ENCODE results near the gene CNOT2. TPM values are rescaled to one million over a fixed set of nuclear protein-coding genes. Genes with fewer than 3 reads are reported as not detected.

CNOT2 gene
- total RNA-seq, 1 experiment from 2014 or later = 85.4 TPM

DNA sequence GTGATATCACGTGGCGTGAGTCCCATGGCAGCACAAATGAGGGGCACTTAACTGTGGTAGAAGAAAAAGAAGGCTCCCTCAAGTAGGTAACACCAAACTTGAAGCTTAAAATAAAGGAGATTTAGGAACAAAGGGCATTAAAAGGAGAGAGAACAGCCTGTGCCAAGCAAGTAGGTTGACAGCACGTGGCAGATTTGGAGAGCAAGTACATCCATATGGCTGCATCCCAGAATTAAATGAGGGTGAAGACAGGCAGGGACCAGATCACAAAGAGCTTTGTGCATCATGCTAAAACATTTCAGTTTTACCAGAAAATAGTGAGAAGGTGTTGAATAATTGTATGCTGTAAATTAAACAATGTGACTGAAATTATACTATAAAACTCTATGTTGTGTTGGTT is 155.6 kb downstream of the CNOT2 start:
- H3K4me1 ChIP-seq (replicated peaks; ENCODE audit: insufficient read depth) = peaks cover 1% of the 10 kb centered on the region; the same call in 1 of the 2 replicates
- H3K79me2 ChIP-seq (ENCODE audit: low read depth) = no peaks in the 10 kb centered on the region
- BruUV-seq (replicated peaks) = no TSS peak
- H2AFZ ChIP-seq = no peak overlapping the region
- no peaks in the 10 kb centered on the region for H3K27me3 ChIP-seq (ENCODE audit: insufficient read depth, low read depth)
- ChIA-PET CTCF (no interaction called here), POLR2A (ENCODE audit: unreplicated experiment) (no interaction called here)
- no peak for DNase-seq
- intact Hi-C loops (cut with micrococcal nuclease; ENCODE audit: unreplicated experiment) = no loop called here
- H3K36me3 ChIP-seq (ENCODE audit: low read depth) = no peaks in the 10 kb centered on the region
- no peaks in the 10 kb centered on the region for H3K9me2 ChIP-seq (ENCODE audit: insufficient read depth)
- no peak for TF ChIP-seq EZH2 (IDR thresholded peaks at IDR 0.05; ENCODE audit: low read depth)
- TF ChIP-seq, protein P1, sequence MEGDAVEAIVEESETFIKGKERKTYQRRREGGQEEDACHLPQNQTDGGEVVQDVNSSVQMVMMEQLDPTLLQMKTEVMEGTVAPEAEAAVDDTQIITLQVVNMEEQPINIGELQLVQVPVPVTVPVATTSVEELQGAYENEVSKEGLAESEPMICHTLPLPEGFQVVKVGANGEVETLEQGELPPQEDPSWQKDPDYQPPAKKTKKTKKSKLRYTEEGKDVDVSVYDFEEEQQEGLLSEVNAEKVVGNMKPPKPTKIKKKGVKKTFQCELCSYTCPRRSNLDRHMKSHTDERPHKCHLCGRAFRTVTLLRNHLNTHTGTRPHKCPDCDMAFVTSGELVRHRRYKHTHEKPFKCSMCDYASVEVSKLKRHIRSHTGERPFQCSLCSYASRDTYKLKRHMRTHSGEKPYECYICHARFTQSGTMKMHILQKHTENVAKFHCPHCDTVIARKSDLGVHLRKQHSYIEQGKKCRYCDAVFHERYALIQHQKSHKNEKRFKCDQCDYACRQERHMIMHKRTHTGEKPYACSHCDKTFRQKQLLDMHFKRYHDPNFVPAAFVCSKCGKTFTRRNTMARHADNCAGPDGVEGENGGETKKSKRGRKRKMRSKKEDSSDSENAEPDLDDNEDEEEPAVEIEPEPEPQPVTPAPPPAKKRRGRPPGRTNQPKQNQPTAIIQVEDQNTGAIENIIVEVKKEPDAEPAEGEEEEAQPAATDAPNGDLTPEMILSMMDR (conservative IDR thresholded peaks at IDR 0.05) = no peak
- no peaks in the 10 kb centered on the region for H4K20me1 ChIP-seq (ENCODE audit: insufficient read depth)
- no peak overlapping the region for H3K4me2 ChIP-seq
- H3K4me3 ChIP-seq = no peak overlapping the region
- H3K27ac ChIP-seq = no peak overlapping the region
- no peaks in the 10 kb centered on the region for H3K9me3 ChIP-seq (ENCODE audit: insufficient read depth, low read depth)
- no peaks in the 10 kb centered on the region for H3F3A ChIP-seq (ENCODE audit: insufficient read depth, low read depth)

DNA sequence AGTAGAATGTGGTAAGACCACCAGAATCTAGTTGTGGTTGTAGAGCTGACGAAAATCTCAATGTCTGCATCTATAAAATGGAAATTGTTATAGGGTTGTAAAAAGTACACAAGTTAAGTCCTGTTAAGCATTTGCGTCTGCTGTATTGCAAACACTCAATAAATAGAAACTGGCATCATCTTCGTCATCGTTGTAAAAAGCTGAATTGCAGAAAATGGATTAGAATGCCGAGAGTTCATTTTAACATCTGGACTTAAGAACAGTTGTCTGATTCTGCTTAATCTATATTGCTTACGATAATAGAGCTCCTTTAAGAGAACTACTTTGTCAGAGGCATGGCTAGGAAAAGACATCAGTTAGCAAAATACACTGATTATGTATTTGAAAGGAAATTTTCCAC is 156.1 kb downstream of the CNOT2 start:
- Histone ChIP-seq H3K9me2 (ENCODE audit: insufficient read depth) (no peaks in the 10 kb centered on the region), H3K36me3 (ENCODE audit: low read depth) (no peaks in the 10 kb centered on the region), H3K4me3 (no peak overlapping the region), H3K9me3 (ENCODE audit: insufficient read depth, low read depth) (no peaks in the 10 kb centered on the region), H4K20me1 (ENCODE audit: insufficient read depth) (no peaks in the 10 kb centered on the region), H3K4me2 (no peak overlapping the region), H2AFZ (no peak overlapping the region), H3K27me3 (ENCODE audit: insufficient read depth, low read depth) (no peaks in the 10 kb centered on the region), H3K4me1 (replicated peaks; ENCODE audit: insufficient read depth) (no peaks in the 10 kb centered on the region), H3F3A (ENCODE audit: insufficient read depth, low read depth) (no peaks in the 10 kb centered on the region), H3K79me2 (ENCODE audit: low read depth) (no peaks in the 10 kb centered on the region), H3K27ac (no peak overlapping the region)
- no peak for DNase-seq
- intact Hi-C loops (cut with micrococcal nuclease; ENCODE audit: unreplicated experiment) = no loop called here
- CTCF ChIA-PET = no interaction called here
- no TSS peak for BruUV-seq (replicated peaks)
- TF ChIP-seq, protein P1 (conservative IDR thresholded peaks at IDR 0.05) = no peak
- no peak for TF ChIP-seq EZH2 (IDR thresholded peaks at IDR 0.05; ENCODE audit: low read depth)
- POLR2A ChIA-PET (ENCODE audit: unreplicated experiment) = no interaction called here

DNA sequence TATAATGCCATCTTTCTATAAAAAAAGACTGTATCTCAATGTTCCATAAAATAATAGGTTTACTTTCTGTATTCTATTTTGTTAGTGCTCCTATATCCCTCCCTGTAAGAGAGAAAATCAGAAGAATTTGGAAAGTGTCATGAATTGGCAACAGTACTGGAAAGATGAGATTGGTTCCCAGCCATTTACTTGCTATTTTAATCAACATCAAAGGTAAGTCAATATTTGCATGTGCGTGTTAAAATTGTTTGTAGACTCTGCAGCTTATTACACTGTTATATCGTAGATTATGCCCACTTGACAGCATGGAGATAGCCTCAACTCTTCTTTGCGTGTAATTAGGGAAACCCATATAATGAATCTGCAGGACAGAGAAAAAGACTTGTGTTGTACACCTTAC is 156.9 kb downstream of the CNOT2 start:
- no peaks in the 10 kb centered on the region for H3K9me2 ChIP-seq (ENCODE audit: insufficient read depth)
- no peak overlapping the region for H3K4me2 ChIP-seq
- no peaks in the 10 kb centered on the region for H3K4me1 ChIP-seq (replicated peaks; ENCODE audit: insufficient read depth)
- no peaks in the 10 kb centered on the region for H3K27me3 ChIP-seq (ENCODE audit: insufficient read depth, low read depth)
- H3K79me2 ChIP-seq (ENCODE audit: low read depth) = no peaks in the 10 kb centered on the region
- POLR2A ChIA-PET (ENCODE audit: unreplicated experiment) = no interaction called here
- no peaks in the 10 kb centered on the region for H3K9me3 ChIP-seq (ENCODE audit: insufficient read depth, low read depth)
- intact Hi-C loops (cut with micrococcal nuclease; ENCODE audit: unreplicated experiment) = no loop called here
- no peaks in the 10 kb centered on the region for H4K20me1 ChIP-seq (ENCODE audit: insufficient read depth)
- no peak for DNase-seq
- CTCF ChIA-PET = no interaction called here
- no peak overlapping the region for H3K4me3 ChIP-seq
- no peaks in the 10 kb centered on the region for H3F3A ChIP-seq (ENCODE audit: insufficient read depth, low read depth)
- TF ChIP-seq, protein P1 (conservative IDR thresholded peaks at IDR 0.05) = no peak
- TF ChIP-seq EZH2 (IDR thresholded peaks at IDR 0.05; ENCODE audit: low read depth) = no peak
- no TSS peak for BruUV-seq (replicated peaks)
- H3K36me3 ChIP-seq (ENCODE audit: low read depth) = no peaks in the 10 kb centered on the region
- H3K27ac ChIP-seq = no peak overlapping the region
- H2AFZ ChIP-seq = no peak overlapping the region
